Epithelial cell of alveolus of lung (primary cell): ENCODE measurements around the gene BCORL1. TPM values are rescaled to one million over a fixed set of nuclear protein-coding genes. Genes with fewer than 3 reads are reported as not detected.

Experiments
- total RNA-seq: library from RNA; depleted of rRNA; stranded (reverse); fragments of >200 nt; gene quantifications from 2 replicates; pipeline ENCODE4 v1.2.1, GENCODE V29; 2015

BCORL1 gene
- 2.5 and 13.5 TPM in 2 replicates for total RNA-seq

GRCh38 chrX:129982300-129983251, at the start of gene BCORL1:
BCORL1 (plus strand) TSS chrX:129982635; CDS start chrX:130005232, 22,597 bp downstream.

Other genes with a start within 250 kb of the BCORL1 start
- 1.3 TPM in 1 of 2 replicates, not detected in the other for gene XPNPEP2, start 243.7 kb upstream of the BCORL1 start, total RNA-seq
- gene SASH3, start 202.7 kb upstream of the BCORL1 start, total RNA-seq: not detected in 2 replicates
- gene ZDHHC9, start 138.7 kb upstream of the BCORL1 start, total RNA-seq: 19.9 and 25.7 TPM in 2 replicates
- 12.9 and 16.0 TPM in 2 replicates for gene UTP14A, start 76.5 kb upstream of the BCORL1 start, total RNA-seq
- gene ELF4, start 127.9 kb downstream of the BCORL1 start, total RNA-seq: 12.5 and 18.9 TPM in 2 replicates
- 14.6 and 18.3 TPM in 2 replicates for gene AIFM1, start 183.2 kb downstream of the BCORL1 start, total RNA-seq
- 4.8 TPM in 1 of 2 replicates, not detected in the other for gene RAB33A, start 189.3 kb downstream of the BCORL1 start, total RNA-seq